Measurements from ENCODE around the gene PCDHGA7.
"Not testable (repeated sequence)": the region's sequence is repeated elsewhere in the genome, so short reads cannot be mapped to it uniquely, and the experiment has no call there.

The PCDHGA7 gene

DNA sequence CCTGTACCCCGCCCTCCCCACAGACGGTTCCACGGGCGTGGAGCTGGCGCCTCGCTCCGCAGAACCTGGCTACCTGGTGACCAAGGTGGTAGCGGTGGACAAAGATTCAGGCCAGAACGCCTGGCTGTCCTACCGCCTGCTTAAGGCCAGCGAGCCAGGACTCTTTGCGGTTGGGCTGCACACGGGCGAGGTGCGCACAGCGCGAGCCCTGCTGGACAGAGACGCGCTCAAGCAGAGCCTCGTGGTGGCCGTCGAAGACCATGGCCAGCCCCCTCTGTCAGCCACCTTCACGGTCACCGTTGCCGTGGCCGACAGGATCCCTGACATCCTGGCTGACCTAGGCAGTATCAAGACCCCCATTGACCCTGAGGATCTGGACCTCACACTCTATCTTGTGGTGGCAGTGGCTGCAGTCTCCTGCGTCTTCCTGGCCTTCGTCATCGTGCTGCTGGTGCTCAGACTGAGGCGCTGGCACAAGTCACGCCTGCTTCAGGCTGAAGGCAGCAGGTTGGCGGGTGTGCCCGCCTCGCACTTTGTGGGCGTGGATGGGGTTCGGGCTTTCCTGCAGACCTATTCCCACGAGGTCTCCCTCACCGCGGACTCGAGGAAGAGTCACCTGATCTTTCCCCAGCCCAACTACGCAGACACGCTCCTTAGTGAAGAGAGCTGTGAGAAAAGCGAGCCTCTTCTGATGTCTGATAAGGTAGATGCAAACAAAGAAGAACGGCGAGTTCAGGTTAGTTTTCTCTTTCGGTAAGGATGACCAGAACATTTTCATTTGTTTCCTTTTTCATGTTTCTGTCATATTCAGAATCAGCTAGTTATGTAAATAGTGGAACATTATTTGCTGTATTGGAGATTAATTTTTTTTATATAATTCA lies 16.3 kb upstream of the PCDHGA7 start:
- no peak overlapping the region for H3K27ac ChIP-seq
- CTCF ChIA-PET = no interaction called here
- TF ChIP-seq, protein P1, sequence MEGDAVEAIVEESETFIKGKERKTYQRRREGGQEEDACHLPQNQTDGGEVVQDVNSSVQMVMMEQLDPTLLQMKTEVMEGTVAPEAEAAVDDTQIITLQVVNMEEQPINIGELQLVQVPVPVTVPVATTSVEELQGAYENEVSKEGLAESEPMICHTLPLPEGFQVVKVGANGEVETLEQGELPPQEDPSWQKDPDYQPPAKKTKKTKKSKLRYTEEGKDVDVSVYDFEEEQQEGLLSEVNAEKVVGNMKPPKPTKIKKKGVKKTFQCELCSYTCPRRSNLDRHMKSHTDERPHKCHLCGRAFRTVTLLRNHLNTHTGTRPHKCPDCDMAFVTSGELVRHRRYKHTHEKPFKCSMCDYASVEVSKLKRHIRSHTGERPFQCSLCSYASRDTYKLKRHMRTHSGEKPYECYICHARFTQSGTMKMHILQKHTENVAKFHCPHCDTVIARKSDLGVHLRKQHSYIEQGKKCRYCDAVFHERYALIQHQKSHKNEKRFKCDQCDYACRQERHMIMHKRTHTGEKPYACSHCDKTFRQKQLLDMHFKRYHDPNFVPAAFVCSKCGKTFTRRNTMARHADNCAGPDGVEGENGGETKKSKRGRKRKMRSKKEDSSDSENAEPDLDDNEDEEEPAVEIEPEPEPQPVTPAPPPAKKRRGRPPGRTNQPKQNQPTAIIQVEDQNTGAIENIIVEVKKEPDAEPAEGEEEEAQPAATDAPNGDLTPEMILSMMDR (conservative IDR thresholded peaks at IDR 0.05; ENCODE audit: low read depth) = no peak
- DNase-seq (ENCODE audit: low spot score) = no peak
- POLR2A ChIA-PET (ENCODE audit: low non-redundant PET) = no interaction called here

DNA sequence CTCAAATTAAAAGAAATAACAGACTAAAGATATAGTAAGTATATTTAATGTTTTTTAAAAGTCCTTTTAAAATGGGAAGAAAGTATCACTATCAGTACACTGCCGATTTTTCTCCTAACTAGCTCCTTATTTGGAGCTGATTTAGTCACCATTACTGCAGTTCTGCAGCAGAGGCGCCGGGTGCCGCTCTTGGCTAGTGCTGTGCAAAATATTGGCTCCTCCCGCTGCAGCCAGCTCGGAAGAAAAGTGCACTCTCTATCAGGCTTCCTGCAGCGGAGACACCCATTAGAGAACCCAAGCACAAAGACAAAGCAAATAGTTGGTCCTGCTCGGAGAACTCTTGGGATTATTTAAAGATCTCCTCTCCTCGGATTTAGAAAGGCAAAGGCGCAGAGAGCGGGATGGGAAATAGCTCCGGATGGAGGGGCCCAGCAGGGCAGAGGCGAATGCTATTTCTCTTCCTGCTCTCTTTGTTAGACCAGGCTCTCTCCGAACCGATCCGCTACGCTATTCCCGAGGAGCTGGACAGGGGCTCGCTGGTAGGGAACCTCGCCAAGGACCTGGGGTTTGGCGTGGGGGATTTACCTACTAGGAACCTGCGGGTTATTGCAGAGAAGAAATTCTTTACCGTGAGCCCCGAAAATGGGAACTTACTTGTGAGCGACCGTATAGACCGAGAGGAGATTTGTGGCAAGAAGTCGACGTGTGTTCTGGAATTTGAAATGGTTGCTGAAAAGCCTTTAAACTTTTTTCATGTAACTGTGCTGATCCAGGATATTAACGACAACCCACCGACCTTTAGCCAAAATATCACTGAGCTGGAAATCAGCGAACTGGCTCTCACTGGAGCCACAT lies 12.3 kb upstream of the PCDHGA7 start, which contains the start of gene PCDHGB3:
PCDHGB3 (plus strand) TSS at position 249 of the 855 bp plus-strand sequence; CDS start at position 402, 153 bp downstream.
- TF ChIP-seq, protein P1 (conservative IDR thresholded peaks at IDR 0.05; ENCODE audit: low read depth) = peak; percentile 32
- ChIA-PET CTCF (interaction anchor here (0.5 to 1.8 kb wide), 14 partner anchors 10 to 197 kb away, joined by 3 to 7 read pairs (median 4); partner anchors contain the start of genes PCDHB11, PCDHB14, PCDHGA2 and PCDHGB1), POLR2A (ENCODE audit: low non-redundant PET) (no interaction called here)
- H3K27ac ChIP-seq = no peak within 1 kb of the TSS
- no peak for DNase-seq (ENCODE audit: low spot score)

DNA sequence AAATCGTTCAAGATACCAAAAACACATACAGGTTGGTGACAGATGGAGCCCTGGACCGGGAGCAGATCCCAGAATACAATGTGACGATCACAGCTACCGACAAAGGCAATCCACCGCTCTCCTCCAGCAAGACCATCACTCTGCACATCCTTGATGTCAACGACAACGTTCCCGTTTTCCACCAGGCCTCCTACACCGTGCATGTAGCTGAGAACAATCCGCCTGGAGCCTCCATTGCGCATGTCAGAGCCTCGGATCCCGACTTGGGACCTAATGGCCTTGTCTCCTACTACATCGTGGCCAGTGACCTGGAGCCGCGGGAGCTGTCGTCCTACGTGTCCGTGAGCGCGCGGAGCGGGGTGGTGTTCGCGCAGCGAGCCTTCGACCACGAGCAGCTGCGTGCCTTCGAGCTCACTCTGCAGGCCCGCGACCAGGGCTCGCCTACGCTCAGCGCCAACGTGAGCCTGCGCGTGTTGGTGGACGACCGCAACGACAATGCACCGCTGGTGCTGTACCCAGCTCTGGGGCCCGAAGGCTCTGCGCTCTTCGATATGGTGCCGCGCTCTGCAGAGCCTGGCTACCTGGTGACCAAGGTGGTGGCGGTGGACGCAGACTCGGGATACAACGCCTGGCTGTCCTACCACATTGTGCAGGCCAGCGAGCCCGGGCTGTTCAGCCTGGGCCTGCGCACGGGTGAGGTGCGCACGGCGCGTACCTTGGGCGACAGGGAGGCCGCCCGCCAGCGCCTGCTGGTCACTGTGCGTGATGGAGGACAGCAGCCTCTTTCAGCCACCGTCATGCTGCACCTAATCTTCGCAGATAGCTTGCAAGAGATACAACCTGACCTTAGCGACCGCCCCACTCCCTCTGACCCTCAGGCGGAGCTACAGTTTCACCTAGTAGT lies 10.7 kb upstream of the PCDHGA7 start:
- ChIA-PET POLR2A (ENCODE audit: low non-redundant PET) (no interaction called here), CTCF (interaction anchor here (0.5 to 1.5 kb wide), 5 partner anchors 46 to 248 kb away, joined by 3 to 7 read pairs (median 3); no protein-coding TSS in a partner anchor)
- DNase-seq (ENCODE audit: low spot score) = no peak
- no peak overlapping the region for H3K27ac ChIP-seq
- TF ChIP-seq, protein P1 (conservative IDR thresholded peaks at IDR 0.05; ENCODE audit: low read depth) = no peak

DNA sequence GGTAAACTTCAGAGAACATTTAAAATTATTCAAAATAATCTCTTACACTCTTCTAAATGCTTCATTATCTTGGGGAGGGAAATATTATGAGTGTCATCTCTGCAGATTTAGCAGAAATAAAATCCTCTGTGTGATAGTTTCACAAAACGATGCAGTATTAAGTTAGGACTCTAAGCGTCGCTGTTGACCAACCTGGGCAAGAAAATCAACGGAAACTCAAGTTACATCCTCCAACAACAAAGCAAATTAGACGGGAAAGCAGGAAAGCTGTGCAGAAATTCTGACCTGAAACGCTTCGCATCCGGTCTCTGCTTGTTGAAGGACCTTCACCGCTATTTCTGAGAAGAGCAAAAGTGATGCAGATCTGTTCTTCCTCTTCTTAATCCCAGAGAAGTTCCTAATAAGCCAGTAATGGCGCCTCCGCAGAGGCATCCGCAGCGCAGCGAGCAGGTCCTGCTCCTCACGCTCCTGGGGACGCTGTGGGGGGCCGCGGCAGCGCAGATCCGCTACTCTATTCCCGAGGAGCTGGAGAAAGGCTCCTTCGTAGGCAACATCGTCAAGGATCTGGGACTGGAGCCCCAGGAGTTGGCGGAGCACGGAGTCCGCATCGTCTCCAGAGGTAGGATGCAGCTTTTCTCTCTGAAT lies 8.7 kb upstream of the PCDHGA7 start, which contains the start of gene PCDHGA6:
PCDHGA6 (plus strand) TSS at position 219 of the 645 bp plus-strand sequence; CDS start at position 412, 193 bp downstream.
- ChIA-PET POLR2A (ENCODE audit: low non-redundant PET) (no interaction called here), CTCF (interaction anchor here (0.6 to 0.9 kb wide), 7 partner anchors 9 to 568 kb away, joined by 3 to 4 read pairs (median 4); partner anchors contain the start of gene PCDHGA5)
- DNase-seq (ENCODE audit: low spot score) = no peak
- no peak within 1 kb of the TSS for H3K27ac ChIP-seq
- TF ChIP-seq, protein P1 (conservative IDR thresholded peaks at IDR 0.05; ENCODE audit: low read depth) = 0 out of 2 replicates have a peak, but pooled peaks have one; percentile 12

DNA sequence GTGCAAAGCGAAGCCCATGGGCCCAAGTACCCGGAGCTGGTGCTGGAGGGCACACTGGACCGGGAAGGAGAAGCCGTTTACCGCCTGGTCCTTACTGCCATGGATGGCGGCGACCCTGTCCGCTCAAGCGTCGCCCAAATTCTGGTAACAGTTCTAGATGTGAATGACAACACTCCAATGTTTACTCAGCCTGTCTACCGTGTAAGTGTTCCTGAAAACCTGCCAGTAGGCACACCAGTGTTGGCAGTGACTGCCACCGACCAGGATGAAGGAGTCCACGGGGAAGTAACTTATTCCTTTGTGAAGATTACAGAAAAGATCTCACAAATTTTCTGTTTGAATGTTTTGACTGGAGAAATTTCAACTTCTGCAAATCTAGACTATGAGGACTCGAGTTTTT lies 7.9 kb upstream of the PCDHGA7 start:
- no peak for DNase-seq (ENCODE audit: low spot score)
- no peak overlapping the region for H3K27ac ChIP-seq
- ChIA-PET CTCF (interaction anchor here (0.6 to 1.0 kb wide), 4 partner anchors 57 to 190 kb away, joined by 3 to 4 read pairs (median 4); no protein-coding TSS in a partner anchor), POLR2A (ENCODE audit: low non-redundant PET) (no interaction called here)
- TF ChIP-seq, protein P1 (conservative IDR thresholded peaks at IDR 0.05; ENCODE audit: low read depth) = no peak

DNA sequence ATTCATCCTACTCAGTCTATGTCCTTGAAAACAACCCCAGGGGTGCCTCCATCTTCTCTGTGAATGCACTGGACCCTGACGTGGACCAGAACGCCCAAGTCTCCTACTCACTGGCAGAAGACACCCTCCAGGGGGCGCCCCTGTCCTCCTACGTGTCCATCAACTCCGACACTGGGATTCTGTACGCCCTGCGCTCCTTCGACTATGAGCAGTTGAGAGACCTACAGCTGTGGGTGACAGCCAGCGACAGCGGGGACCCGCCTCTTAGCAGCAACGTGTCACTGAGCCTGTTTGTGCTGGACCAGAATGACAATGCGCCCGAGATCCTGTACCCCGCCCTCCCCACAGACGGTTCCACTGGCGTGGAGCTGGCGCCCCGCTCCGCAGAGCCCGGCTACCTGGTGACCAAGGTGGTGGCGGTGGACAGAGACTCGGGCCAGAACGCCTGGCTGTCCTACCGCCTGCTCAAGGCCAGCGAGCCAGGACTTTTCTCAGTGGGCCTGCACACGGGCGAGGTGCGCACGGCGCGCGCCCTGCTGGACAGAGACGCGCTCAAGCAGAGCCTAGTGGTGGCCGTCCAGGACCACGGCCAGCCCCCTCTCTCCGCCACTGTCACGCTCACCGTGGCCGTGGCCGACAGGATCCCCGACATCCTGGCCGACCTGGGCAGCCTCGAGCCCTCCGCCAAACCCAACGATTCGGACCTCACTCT lies 6.9 kb upstream of the PCDHGA7 start:
- DNase-seq (ENCODE audit: low spot score); H3K27ac ChIP-seq; POLR2A ChIA-PET (ENCODE audit: low non-redundant PET): not testable (repeated sequence)
- CTCF ChIA-PET = interaction anchor here (0.7 to 1.0 kb wide), 2 partner anchors 179 to 669 kb away, joined by 3 read pairs; no protein-coding TSS in a partner anchor
